Hippocampal formation (tissue), 2 donors: Measurements from ENCODE around the gene RTN4RL2.

Experiments used
- DNase-seq, 2 donors: peaks; one replicate each; lab custom pipeline; 2025; lab: John Stamatoyannopoulos, UW

Gene RTN4RL2

DNA sequence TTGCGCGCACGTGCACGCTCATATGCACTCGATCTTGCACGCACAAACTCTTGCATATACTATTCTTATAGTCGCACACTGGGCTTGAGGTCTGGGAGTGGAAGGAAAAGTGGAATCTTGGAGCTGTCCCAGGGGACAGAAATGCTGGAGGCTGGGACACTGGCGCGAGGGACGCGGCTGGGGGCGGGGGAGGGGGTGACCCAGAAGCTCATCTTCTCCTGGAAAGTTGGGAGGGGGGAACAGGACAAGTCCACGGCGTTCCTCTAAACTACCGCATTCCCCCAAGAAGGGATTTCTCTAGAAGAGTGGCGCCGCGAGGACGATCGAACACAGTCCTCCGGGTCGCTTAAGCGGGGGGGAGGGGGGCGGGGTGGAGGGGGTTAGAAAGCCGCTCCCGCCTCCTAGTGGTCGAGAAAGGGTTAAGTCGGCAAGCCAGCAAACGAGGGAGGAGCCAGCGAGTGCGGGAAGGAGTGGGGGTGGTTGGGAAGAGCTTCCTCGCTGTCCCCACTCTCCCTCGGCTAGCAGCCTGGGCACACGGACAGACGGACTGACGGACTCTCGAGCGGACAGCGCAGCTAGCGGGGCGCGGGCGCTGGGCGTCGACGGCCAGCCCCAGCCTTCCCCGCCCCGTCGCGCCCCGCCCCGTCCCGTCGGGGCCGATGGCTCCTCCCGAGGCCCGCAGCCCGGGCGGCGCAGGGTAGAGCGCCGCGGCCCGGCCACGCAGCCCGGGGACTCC is at the start of gene RTN4RL2:
RTN4RL2 (plus strand) TSS at position 507 of the 736 bp plus-strand sequence. CDS start 338 bp downstream, outside the sequence.
- DNase-seq, result no peak

DNA sequence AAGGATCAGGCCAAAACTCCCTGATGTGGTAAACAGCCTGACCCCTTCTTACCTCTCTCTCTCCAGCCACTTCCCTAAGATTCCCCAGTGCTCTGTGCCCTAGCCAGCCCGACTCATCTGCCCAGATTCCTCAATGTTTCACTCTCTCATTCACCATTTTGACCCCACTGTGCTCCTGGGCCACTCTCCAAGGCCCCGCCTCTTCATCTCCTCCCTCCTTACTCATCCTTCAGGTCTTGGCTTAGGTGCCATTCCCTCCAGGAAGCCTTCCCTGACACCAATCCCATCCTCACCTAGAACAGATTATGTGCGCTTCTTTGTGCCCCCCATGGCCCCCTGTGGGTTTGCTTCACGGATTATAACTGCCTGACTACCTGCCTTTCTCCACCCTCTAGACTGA is 46.6 kb upstream of the RTN4RL2 start:
- DNase-seq, result no peak

DNA sequence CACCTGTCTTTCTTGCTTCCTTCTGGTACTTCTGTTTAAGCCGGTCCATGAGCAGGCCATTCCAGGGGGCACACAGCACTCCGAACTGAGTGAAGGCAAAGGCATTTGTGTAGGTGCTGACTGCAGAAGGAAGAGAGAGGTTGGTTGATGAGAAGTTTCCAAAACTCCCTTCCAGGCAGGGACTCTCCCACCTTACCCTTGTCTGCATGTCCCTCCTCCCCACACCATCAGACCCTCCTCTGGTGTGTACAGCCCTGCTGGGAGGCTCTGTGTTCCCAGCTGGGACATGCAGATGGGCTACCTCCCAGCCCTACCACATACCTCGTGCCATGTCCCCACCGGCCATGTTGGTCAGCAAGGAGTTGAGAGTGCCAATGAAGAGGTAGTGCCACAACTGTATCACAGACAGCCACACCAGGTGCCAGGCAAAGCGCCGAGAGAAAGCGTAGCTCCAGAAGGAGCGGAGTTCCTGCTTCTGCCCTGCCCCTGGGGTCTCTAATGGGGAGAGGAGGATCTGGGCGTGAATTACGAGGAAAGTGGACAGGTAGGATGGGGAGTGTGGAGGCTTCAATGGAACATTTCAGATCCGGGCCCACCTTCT is 45.6 kb upstream of the RTN4RL2 start:
- DNase-seq, result no peak

DNA sequence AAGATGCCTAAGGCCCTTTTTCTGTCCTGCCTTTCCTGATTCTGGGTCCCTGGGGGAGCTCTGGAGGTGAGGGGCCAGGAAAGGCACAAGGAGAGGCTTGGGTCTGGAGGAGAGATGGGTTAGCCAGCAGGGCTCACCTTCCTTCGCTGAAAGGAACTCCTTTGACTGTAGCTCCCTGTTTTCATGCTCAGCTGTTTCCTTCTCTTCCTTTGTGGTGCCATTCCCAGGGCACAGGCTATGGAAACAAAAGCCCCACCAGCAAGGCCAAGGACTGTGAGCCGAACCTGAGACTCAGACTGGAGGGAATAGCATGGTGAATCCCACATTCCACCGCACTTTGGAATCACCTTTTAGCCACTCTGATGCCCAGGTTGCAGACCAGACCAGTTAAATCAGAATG is 43.9 kb upstream of the RTN4RL2 start:
- DNase-seq, result no peak

DNA sequence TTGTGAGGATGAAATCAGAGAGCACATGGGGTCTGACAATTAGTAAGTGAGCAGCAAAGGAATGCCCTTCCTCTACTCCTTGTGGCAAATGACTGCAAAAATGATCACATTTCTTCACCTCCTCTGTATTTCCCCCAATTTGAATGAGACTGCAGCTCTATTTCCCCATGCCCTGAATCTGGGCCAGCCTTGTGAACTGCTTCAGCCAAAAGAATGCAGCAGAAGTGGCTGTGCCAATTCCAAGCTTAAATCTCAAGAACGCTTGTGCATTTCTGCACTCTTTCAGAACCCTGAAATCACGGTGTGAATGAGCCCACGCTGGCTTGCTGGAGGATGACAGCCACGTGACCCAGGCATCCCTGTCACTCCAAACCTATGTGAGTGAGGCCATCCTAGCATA is 43.3 kb upstream of the RTN4RL2 start:
- no peak for DNase-seq

DNA sequence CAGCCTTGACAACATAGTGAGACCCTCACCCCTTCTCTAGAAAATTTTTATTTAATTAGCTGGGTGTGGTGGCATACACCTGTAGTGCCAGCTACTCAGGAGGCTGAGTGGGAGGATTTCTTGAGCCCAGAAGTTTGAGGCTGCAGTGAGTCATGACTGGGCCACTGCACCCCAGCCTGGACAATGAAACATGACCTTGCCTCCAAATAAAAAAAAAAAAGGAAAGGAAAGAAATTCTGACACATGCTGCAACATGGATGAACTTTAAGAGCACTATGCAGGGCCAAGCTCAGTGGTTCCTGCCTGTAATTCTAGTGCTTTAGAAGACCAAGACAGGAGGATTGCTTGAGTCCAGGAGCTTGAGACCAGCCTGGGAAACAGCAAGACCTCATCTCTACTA is 42.2 kb upstream of the RTN4RL2 start:
- no peak for DNase-seq

DNA sequence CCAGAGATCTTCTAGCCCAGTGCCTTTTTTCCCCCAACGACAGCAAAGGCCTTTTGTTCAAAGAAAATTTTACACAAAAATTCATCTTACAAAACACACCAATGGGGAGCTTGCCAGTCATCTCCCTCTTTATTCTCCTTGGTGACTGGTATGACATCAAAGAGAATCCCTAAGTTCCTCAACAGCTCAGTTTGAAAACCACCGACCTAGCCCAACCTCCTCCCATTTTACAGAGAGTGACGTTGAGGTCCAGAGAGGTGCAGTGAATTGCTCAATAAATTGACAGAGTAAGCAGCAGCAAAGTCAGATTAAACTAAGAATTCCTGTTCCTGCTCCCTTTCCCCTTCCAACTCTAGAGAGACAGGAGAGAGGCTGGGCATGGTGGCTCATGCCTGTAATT is 41.2 kb upstream of the RTN4RL2 start:
- DNase-seq, result no peak

DNA sequence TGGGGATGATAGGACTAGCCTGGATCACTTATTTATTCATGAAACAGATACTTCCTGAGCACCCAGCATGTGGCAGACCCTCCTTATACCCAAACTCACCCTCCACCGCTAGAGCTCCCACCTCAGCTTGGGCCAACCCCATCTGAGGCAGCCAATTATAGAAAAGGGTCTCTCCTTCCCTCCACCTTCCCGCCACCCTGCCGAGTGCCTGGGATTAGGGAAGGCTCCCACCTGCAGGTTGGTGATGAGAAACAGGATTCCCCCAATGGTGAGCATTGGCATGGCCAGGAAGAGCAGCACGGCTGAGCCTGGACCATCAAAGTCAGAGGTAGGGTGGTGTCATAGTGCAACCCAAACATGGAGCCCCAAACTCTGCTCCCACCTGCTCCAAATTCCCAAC is 39.3 kb upstream of the RTN4RL2 start:
- no peak for DNase-seq

DNA sequence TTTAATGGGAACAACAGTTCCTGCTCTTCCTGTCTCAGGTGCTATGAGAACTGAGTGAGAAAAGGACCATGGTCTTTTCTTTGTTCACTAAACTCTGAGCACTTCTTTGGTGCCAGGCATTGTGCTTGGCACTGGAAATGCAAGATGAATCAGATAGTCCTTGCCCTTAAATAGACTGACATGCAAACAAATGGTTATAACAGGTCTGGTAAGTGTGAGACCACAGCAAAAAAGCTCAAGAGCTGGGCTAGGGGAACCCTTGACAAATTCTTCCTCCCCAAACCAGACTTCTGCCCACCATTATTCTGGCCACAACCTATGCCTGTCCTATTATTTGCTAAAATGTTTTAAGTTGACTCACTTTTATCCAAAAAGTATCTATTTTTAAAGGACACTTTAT is 38.5 kb upstream of the RTN4RL2 start:
- no peak for DNase-seq

DNA sequence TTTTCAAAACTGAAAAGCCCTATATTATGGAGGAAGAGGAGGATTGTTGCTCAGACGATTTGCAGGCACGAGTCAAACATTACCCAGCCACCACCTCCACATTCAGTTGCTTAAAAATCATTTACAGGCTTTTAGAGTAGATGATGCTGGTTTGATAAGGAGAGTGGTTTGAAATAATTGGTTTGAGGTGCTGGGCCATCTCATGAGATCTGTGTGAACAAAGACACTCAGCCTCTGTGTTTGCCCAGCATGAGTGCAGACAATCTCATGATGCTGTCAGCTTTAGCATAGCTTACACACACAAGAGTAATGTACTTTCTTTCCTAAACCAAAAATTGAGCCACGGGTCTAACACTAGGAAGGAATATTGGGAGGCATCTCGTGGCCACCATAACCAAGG is 37.7 kb upstream of the RTN4RL2 start:
- DNase-seq, result no peak

DNA sequence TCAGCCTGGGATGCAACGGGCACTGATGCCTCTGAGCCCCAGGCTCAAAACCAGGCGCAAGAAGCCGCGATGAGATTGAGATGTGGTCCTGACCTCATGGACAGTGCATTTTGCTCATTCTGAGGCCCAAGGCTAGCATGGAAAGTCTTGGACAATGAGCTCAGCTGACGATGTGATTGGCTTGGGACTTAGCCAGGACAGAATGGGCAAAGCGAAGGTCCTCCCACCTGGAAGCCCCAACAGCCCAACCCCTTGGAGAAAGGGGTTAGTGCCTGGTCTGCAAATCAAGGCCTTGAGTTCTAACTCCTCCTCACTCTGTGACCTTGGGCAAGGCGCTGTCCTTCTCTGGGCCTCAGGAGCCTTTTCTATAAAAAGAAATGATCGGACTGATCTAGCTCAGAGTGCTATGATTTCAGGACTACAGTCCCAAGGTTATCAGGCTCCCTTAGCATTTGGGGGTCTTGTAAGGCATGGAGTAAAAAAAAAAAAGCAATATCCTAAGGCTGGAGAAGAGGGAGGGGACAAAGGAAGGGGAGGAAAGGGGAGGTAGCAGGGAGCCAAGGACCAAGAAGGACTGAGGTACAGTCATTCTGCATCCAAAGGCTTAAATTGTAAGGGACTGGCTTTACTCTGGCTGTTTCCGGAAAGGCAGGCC is 36.1 kb upstream of the RTN4RL2 start:
- no peak for DNase-seq

DNA sequence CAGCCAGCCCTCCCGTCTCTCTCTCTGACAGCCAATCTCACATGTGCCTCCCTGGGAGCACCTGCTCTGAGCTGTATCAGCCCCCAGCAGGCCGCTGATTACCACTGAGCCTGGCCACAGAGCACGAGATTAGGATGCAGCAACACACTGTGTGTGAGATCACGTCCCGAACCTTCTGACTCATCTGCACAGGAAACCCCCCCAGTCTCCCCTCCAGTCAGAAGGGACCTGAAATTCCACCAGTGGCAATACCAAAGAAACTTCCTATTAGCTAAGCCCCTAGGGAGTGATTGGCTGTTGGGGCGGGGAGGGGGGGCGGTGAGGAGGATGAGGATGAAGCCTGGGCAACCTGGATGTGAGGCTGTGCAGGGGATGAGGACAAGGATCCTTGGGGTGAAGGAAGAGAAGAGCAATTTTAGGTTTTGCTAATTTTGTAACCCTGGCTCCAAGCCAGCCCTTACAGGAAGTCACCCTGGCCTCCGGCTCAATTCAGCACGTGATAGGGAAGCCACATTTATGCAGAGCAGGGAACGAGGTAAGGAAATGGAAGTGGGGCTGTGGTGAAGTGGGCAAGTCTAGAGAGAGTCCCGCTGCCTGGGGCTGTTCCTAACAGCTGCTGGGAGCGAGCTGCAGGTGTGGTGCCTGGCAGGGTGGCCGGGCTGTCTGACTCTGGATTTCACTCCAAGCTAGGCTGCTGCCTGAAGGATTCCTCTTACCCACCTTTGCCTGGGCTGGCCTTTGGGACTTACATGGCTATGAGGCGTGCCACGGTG is 35.4 kb upstream of the RTN4RL2 start:
- peak in 1 of 2 donors; percentile 3 for DNase-seq

DNA sequence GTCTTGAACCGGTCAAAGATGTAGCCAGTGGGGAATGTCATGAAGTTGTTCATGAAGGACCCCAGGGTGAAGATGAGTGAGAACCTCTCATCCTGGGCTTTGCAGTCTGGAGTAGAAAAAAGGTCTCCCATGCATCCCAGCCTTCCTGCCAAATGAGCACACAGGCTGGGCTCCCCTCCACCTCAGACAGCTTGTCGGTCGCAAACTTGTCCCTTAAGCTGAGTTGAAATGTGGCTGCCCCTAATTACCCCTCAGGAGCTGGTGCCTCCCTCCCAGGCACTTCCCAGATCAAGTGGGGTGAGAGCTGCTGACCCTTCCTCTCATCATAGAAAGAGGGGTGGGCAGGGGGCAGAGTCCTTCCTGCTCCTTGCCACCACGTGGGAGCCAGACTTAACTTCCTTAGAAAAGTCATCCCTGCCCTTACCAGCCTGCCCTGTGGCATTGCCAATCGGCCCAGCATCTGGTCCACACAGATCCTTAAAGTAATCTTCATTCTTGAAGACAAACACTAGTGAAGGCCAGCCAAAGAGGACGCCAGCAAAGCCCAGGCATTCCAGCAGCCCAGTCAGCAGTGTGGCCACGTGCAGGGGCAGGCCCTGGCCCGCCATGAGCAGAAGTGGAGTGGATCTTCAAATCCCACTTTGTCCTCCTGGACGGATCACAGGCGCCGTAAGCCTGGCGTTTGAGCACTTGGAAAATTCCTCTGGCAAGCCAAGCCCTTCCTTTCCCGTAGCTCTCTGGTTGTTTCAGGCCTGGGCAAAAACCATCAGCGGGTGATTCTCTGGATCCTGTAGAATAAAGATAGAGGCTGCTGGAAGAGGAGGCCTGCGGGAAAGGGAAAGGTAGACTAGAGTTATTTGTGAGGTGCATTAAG is 34.5 kb upstream of the RTN4RL2 start:
- peak in 1 of 2 donors; percentile 12 for DNase-seq

DNA sequence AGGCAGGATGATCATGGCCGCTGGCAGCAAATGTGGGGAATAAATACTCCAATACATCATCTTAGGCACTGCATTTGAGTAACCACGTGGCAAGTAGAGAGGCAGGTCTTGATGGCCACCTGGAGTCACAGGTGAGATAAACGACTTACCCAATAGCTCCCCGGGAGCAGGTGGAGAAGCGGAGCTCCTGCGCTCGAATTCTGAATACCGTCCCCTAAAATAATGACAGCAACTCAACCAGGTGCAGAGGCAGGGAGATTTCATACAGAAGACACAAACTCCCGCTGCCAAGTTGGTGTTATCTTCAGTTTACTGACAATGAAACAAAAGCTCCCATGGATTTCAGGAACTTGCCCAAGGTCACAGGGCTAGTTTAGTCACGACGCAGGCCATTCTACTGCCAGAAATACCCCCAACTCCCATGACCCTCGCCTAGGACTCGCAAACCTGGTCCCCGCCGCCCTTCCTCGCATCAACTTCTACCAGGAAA is 33.8 kb upstream of the RTN4RL2 start:
- no peak for DNase-seq

DNA sequence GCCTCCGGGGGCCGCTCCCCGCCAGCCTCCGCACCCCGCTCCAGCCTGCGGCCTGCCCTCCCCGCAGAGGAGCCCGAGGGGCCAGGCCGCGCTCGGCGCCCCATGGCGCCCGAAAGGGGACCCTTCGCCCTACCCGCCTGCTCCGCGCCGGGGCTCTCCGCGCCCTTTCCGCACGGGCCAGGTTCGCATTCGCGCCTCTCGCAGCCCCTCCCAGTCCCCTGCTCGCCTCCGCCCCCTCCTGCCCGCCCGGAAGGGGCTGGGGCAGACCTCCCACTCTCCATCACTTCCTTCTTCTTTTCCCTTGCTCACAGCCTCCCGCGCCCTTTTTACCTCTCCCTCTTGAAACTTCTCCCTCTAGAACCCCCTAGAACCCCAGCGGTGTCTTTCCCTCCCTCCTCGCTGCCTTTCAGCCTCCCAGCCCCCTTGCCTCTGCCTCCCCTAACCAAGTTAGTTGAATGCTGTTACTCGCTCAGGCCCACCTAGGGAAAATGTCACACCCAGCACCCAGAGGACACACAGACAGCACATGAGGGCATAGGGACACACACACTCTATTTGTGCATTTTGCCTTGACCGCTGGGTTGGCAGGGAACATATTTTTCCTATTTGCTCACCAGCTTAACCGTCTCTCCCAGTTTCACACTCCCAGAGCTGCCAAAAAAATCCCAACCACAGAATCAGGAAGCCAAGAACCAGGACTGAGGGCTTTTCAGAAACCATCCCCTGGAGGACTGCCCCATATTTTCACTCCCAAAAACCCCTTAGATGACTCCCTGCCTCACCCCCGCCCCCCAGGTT is 33.2 kb upstream of the RTN4RL2 start, which contains the start of gene SLC43A3:
SLC43A3 (minus strand) TSS at position 193 of the 798 bp plus-strand sequence. CDS start 949 bp downstream, outside the sequence.
- peak in 1 of 2 donors; percentile 19 for DNase-seq

DNA sequence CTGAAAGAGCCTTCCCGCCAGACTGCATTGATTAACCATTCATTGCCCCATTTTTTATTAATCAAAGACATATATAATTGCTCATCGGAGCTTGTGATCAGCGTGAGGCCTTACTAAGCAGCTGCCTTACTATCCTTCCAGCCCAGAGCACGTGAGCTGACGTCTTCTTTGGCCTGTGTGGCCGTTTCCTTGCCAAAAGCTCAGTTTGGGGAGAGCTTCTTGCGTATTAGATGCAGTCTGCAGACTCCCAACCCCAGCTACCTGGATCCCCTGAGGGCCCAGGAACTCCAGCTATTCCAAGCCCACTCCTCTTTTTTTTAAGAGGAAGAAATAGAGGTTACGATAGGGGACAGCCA is 32.6 kb upstream of the RTN4RL2 start:
- DNase-seq, result peak; percentile 7 to 24

DNA sequence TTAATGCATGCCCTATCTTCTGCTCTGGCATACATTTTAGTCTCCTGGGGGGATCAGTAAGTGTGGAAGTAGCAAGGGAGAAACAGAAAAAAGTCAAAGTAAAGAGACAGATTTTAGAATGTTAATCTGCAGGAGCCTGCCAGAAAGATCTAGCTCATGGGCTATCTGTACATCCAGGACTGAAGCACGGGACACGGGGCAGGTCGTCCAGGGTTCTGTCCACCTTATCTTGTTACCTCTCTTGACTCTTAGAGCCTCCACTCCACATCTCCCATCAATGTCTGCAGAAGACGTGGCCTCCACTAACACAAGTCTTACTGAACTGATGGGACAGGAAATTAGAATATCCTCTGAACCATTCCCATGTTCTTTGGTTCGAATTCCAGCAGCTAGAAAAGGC is 31.7 kb upstream of the RTN4RL2 start:
- no peak for DNase-seq

DNA sequence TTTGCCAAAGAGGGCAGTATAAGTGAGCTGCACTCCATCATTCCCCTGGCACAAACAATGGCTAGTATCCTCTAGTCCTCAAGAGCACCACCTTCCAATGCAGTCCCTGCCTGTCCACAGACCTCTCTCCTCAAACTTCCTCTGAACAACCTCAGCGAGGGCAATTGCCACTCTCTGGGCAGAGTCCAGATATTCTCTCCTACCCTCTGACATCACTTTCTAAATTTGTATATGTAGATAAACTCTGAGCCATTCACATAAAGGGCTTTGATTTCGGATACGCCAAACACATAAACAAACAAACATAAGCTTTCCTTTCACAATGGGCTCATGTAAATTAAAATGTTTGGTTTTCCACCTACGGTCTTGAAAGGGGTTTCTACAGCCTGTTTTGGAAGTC is 30.4 kb upstream of the RTN4RL2 start:
- no peak for DNase-seq

DNA sequence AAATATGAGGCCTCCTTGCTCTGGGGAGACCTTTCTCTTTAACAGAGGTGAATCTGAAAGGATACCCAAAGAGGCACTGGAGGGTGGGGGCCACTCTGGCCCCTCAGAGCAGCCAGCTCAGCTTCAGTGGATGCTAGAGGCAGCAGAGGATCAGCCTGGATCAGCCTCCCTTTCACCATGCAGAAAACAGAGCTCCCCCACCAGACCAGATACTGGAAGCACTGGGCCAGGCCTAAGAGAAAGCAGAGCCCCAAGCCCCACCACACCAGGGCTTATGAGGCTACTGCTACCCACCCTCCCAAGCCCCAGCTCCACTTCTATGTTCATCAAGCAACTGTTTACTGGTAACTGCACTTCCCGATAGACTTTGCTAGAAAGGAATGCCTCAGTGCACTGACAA is 29.4 kb upstream of the RTN4RL2 start:
- DNase-seq, result no peak

DNA sequence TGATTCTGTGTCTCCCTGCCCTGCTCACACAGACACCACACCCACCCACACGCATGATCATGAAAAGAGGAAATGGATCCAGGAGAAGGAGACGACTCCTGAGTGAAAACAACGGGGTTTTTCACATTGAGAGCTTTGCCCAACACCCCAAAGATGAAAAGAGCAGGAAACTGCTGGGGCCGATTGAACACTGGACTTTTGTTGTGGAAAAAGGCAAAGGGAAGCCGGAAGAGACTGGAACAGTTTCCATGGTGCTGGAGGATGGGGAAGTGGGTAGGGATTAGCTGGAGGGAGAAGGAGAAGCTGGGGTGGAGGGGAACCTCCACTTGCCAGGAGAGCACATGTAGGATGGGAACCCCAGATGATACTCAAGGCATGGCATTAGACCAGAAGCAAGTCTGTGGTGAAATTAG is 28.2 kb upstream of the RTN4RL2 start:
- DNase-seq, result peak in 1 of 2 donors; percentile 7
